ENCODE measurements around the gene ADSL. TPM values are rescaled to one million over a fixed set of nuclear protein-coding genes. Genes with fewer than 3 reads are reported as not detected.
A peak's percentile ranks its signal among the peaks of the same experiment; 100 is the strongest.

The ADSL gene
- total and polyA plus RNA-seq, 2 donors from 2014 or later, result 42.5 to 57.5 TPM

DNA sequence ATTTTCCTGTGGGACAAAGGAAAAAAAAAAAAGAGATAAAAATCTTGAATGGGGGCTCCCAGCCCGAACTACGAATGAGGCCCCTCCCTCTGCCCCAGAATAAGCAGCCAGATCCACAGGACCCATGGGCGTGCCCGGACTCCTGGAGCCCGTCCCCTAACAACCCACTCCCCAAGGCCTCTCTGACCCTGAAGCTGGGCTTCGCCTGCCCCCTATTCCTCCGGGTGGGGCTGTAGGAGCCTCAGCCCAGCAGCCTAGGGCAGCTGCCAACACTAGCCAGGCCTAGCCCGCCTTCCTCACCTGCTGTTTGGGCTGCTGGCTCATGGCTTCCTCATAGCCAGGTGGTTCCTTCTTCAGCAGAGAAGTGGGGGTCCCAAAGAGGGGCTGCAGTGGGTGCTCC lies 70.7 kb downstream of the ADSL start:
- Histone ChIP-seq H3K27ac (ENCODE audit: low read depth in 2 of 2, low read length in 2 of 2) (no peak overlapping the region), H3K4me3 (ENCODE audit: low read length in 3 of 3) (no peak overlapping the region), H3K4me1 (ENCODE audit: control insufficient read depth in 2 of 3, insufficient read depth in 2 of 3, low read depth in 1 of 3, low read length in 3 of 3) (peaks cover 0 to 12% (median 0%) of the 10 kb centered on the region in 3 donors), H3K36me3 (ENCODE audit: control insufficient read depth in 2 of 3, insufficient read depth in 3 of 3, low read length in 3 of 3) (peaks cover 0 to 9% (median 3%) of the 10 kb centered on the region in 3 donors), H3K9ac (ENCODE audit: low read length in 3 of 3) (no peak overlapping the region), H3K9me3 (ENCODE audit: control insufficient read depth in 2 of 3, insufficient read depth in 1 of 3, low read length in 3 of 3) (no peaks in the 10 kb centered on the region), H3K27me3 (ENCODE audit: control insufficient read depth, insufficient read depth, low read length) (no peaks in the 10 kb centered on the region)
- TF ChIP-seq, protein P1, sequence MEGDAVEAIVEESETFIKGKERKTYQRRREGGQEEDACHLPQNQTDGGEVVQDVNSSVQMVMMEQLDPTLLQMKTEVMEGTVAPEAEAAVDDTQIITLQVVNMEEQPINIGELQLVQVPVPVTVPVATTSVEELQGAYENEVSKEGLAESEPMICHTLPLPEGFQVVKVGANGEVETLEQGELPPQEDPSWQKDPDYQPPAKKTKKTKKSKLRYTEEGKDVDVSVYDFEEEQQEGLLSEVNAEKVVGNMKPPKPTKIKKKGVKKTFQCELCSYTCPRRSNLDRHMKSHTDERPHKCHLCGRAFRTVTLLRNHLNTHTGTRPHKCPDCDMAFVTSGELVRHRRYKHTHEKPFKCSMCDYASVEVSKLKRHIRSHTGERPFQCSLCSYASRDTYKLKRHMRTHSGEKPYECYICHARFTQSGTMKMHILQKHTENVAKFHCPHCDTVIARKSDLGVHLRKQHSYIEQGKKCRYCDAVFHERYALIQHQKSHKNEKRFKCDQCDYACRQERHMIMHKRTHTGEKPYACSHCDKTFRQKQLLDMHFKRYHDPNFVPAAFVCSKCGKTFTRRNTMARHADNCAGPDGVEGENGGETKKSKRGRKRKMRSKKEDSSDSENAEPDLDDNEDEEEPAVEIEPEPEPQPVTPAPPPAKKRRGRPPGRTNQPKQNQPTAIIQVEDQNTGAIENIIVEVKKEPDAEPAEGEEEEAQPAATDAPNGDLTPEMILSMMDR (IDR thresholded peaks at IDR 0.05; ENCODE audit: borderline replicate concordance, extremely low read depth, insufficient read depth), result no peak
- intact Hi-C loops (cut with DNase I), result no loop called here
- FAIRE-seq (no peak), DNase-seq (no peak)

DNA sequence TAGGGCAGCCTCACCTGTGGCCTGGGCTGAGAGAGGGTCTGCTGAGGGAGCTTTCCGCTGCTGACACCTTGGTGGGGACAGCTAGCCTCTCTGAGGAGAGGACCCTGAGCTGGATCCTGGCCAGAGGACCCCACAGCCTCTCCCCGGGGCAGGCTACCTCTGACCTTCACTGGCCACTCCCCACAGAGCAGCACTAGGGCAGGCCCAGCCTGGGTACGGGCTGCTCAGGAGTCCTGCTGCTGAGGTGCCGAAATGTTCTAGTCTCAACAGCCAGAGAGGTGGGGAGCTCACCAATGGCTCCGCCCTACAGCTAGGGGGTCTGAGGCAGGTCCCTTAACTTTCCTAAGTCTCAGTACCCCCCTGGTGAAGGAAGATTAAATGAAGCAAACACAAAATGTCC lies 71.6 kb downstream of the ADSL start:
- Histone ChIP-seq H3K36me3 (ENCODE audit: control insufficient read depth in 2 of 3, insufficient read depth in 3 of 3, low read length in 3 of 3) (peaks cover 0 to 9% (median 6%) of the 10 kb centered on the region in 3 donors), H3K27ac (ENCODE audit: low read depth in 2 of 2, low read length in 2 of 2) (no peak overlapping the region), H3K4me3 (ENCODE audit: low read length in 3 of 3) (no peak overlapping the region), H3K9ac (ENCODE audit: low read length in 3 of 3) (no peak overlapping the region), H3K4me1 (ENCODE audit: control insufficient read depth in 2 of 3, insufficient read depth in 2 of 3, low read depth in 1 of 3, low read length in 3 of 3) (peaks cover 0 to 12% (median 0%) of the 10 kb centered on the region in 3 donors), H3K27me3 (ENCODE audit: control insufficient read depth, insufficient read depth, low read length) (no peaks in the 10 kb centered on the region), H3K9me3 (ENCODE audit: control insufficient read depth in 2 of 3, insufficient read depth in 1 of 3, low read length in 3 of 3) (no peaks in the 10 kb centered on the region)
- TF ChIP-seq, protein P1 (IDR thresholded peaks at IDR 0.05; ENCODE audit: borderline replicate concordance, extremely low read depth, insufficient read depth), result no peak
- no peak for DNase-seq
- FAIRE-seq, result no peak
- intact Hi-C loops (cut with DNase I), result no loop called here

DNA sequence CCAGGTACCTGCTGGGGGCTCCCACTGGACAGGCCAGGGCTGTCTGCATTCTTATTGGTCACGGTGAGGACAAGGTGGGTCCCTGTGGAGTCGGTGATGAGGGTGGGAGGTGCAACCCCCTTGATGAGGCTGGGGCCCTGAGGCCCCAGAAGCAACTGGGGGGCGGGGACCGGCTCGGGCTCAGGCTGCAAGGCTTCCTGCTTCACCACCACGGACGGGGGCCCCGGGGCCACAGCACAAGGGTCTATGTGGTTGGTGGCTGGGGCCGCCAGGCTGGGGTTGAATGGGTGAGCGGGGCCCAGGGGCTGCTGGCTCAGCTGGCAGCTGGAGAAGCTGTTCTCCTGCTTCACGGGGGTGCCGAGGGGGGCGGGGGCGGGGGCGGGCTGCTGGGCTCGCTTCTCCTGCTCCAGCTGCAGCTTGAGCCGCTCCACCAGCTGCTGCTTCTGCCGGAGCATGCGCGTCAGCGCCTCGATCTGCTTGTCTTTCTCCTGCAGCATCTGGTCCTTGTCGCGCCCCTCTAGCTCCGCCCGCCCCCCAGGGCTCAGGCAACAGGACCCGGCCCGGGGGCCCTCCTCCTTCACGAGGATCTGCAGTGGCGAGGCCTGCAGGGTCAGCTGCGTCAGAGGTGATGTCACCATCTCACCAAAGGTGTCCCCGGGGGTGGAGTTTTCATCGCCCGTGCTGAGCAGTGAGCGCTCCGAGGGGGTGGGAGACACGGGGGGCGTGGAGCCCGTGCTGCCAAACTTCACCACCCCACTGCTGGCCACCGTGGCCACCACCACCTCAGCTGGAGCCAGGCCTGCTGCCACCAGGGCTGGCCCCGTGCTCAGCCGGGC lies 72.3 kb downstream of the ADSL start:
- no peak overlapping the region for H3K4me3 ChIP-seq (ENCODE audit: low read length in 3 of 3)
- no peaks in the 10 kb centered on the region for H3K27me3 ChIP-seq (ENCODE audit: control insufficient read depth, insufficient read depth, low read length)
- intact Hi-C loops (cut with DNase I), result no loop called here
- DNase-seq, result peak; percentile 83 to 92 (median 89)
- no peak for FAIRE-seq
- H3K9ac ChIP-seq (ENCODE audit: low read length in 3 of 3), result no peak overlapping the region
- peaks cover 0 to 12% (median 0%) of the 10 kb centered on the region in 3 donors for H3K4me1 ChIP-seq (ENCODE audit: control insufficient read depth in 2 of 3, insufficient read depth in 2 of 3, low read depth in 1 of 3, low read length in 3 of 3)
- no peaks in the 10 kb centered on the region for H3K9me3 ChIP-seq (ENCODE audit: control insufficient read depth in 2 of 3, insufficient read depth in 1 of 3, low read length in 3 of 3)
- no peak overlapping the region for H3K27ac ChIP-seq (ENCODE audit: low read depth in 2 of 2, low read length in 2 of 2)
- peaks cover 2 to 14% (median 11%) of the 10 kb centered on the region in 3 donors for H3K36me3 ChIP-seq (ENCODE audit: control insufficient read depth in 2 of 3, insufficient read depth in 3 of 3, low read length in 3 of 3)
- TF ChIP-seq, protein P1 (IDR thresholded peaks at IDR 0.05; ENCODE audit: borderline replicate concordance, extremely low read depth, insufficient read depth), result no peak

Data from kidney (tissue), 14 donors.